Natural killer cell (primary cell): ENCODE data around the gene CRIM1. TPM values are rescaled to one million over a fixed set of nuclear protein-coding genes. Genes with fewer than 3 reads are reported as not detected.

Experiments
- ATAC-seq, 3 donors: fragments of 150-1000 bp in 2 of 3; fragments of 200-7000 bp in 1 of 3; cut with Tn5 transposase; 1 replicate in 1 of 3; 2 replicates in 2 of 3; pipeline ENCODE4 v1.10.0; 2021; ENCODE audit warnings: mild to moderate bottlenecking in 2 of 3, moderate library complexity in 2 of 3
- DNase-seq, 2 donors: peaks; one replicate each; pipeline versions ENCODE4 v3.0.0 to v3.0.0-alpha.2; 2013 to 2021; ENCODE audit warnings: mixed read lengths in 1 of 2
- H3K27ac ChIP-seq: one replicate; pipeline ENCODE4 v1.5.1; 2013; ENCODE audit warnings: mild to moderate bottlenecking, low read length
- H3K27me3 ChIP-seq: one replicate; pipeline ENCODE4 v1.6.1; 2013; ENCODE audit warnings: low read length; ENCODE audit not compliant: control insufficient read depth, insufficient read depth
- H3K36me3 ChIP-seq: one replicate; pipeline ENCODE4 v1.6.1; 2013; ENCODE audit warnings: low read length; ENCODE audit not compliant: control insufficient read depth, insufficient read depth
- H3K4me1 ChIP-seq: one replicate; pipeline ENCODE4 v1.6.1; 2013; ENCODE audit warnings: low read length; ENCODE audit not compliant: control insufficient read depth, insufficient read depth
- H3K4me3 ChIP-seq: one replicate; pipeline ENCODE4 v1.5.1; 2013; ENCODE audit warnings: low read length
- H3K9me3 ChIP-seq: one replicate; pipeline ENCODE4 v1.6.1; 2013; ENCODE audit warnings: low read length; ENCODE audit not compliant: control insufficient read depth, insufficient read depth
- H3K27ac Mint-ChIP-seq, 2 donors: one replicate each; pipeline ENCODE4 v1.8.0; 2022; ENCODE audit warnings: mild to moderate bottlenecking in 2 of 2, mixed read lengths in 2 of 2, moderate library complexity in 1 of 2
- H3K27me3 Mint-ChIP-seq, 2 donors: one replicate each; pipeline ENCODE4 v1.8.0; 2022; ENCODE audit warnings: low read depth in 2 of 2, mixed read lengths in 2 of 2
- H3K36me3 Mint-ChIP-seq: one replicate; pipeline ENCODE4 v1.8.0; 2022; ENCODE audit warnings: mixed read lengths
- H3K4me1 Mint-ChIP-seq, 2 donors: one replicate each; pipeline ENCODE4 v1.8.0; 2022; ENCODE audit warnings: mixed read lengths in 2 of 2
- H3K4me3 Mint-ChIP-seq: one replicate; pipeline ENCODE4 v1.8.0; 2022; ENCODE audit warnings: mild to moderate bottlenecking, moderate library complexity, mixed read lengths
- H3K9me3 Mint-ChIP-seq, 2 donors: one replicate each; pipeline ENCODE4 v1.8.0; 2022; ENCODE audit warnings: mixed read lengths in 2 of 2
- CTCF ChIP-seq: fragments of 200-600 bp; IDR thresholded peaks from one replicate; pipeline ENCODE4 v1.8.0; 2022; ENCODE audit warnings: antibody characterized with exemption
- WGBS: methylation state at CpG from one replicate; pipeline ENCODE4 v1.1.7; 2013; ENCODE audit warnings: missing lambda C conversion rate; ENCODE audit not compliant: insufficient coverage; 5-methylcytosine and 5-hydroxymethylcytosine counted together
- intact Hi-C: fragments of 100-400 bp; cut with micrococcal nuclease; formaldehyde crosslinking; loops from one replicate; pipeline ENCODE4 v1.14.2; 2022
- total RNA-seq, 4 donors: library from RNA; stranded (reverse); fragments of 120-200 nt in 1 of 4; gene quantifications; one replicate each; pipeline versions ENCODE4 v1.2.3 to v1.2.4, GENCODE V29; 2013 to 2022

The CRIM1 gene
- total RNA-seq, 3 donors from 2014 or later (not counting 1 experiment from before 2014, with no cell fraction given), result 19.3 to 34.1 (median 32.9) TPM

GRCh38 chr2:36369163-36369562 is 13.6 kb downstream of the CRIM1 start:
- no peaks in the 10 kb centered on the region for H3K36me3 ChIP-seq
- 100% methylated on average over 1 of the region's 1 CpG for WGBS
- no peak for TF ChIP-seq CTCF
- DNase-seq, result no peak
- no peaks in the 10 kb centered on the region for H3K9me3 Mint-ChIP-seq
- H3K4me3 Mint-ChIP-seq, result no peak overlapping the region
- no peaks in the 10 kb centered on the region for H3K27me3 ChIP-seq
- no peaks in the 10 kb centered on the region for H3K27me3 Mint-ChIP-seq
- no peak overlapping the region for H3K27ac Mint-ChIP-seq
- no peak overlapping the region for H3K27ac ChIP-seq
- H3K4me1 Mint-ChIP-seq, result peaks cover 33 to 69% of the 10 kb centered on the region in 2 donors
- H3K4me3 ChIP-seq, result no peak overlapping the region
- intact Hi-C loops, result no loop called here
- no peaks in the 10 kb centered on the region for H3K4me1 ChIP-seq
- no peaks in the 10 kb centered on the region for H3K9me3 ChIP-seq
- ATAC-seq, result no peak
- H3K36me3 Mint-ChIP-seq, result no peaks in the 10 kb centered on the region

GRCh38 chr2:36369716-36370115 is 14.1 kb downstream of the CRIM1 start:
- Mint-ChIP-seq H3K27ac (peak overlapping the region in 1 of 2 donors; percentile 22), H3K27me3 (no peaks in the 10 kb centered on the region), H3K36me3 (no peaks in the 10 kb centered on the region), H3K4me3 (no peak overlapping the region), H3K4me1 (peaks cover 33 to 72% of the 10 kb centered on the region in 2 donors), H3K9me3 (no peaks in the 10 kb centered on the region)
- no peak overlapping the region for H3K4me3 ChIP-seq
- H3K27ac ChIP-seq, result no peak overlapping the region
- 78% methylated on average over 3 of the region's 4 CpGs for WGBS
- no peaks in the 10 kb centered on the region for H3K4me1 ChIP-seq
- ATAC-seq (no peak), DNase-seq (no peak)
- no peak for TF ChIP-seq CTCF
- intact Hi-C loops, result no loop called here
- no peaks in the 10 kb centered on the region for H3K36me3 ChIP-seq
- no peaks in the 10 kb centered on the region for H3K9me3 ChIP-seq
- H3K27me3 ChIP-seq, result no peaks in the 10 kb centered on the region

- Histone ChIP-seq H3K9me3 (no peaks in the 10 kb centered on the region), H3K4me1 (no peaks in the 10 kb centered on the region), H3K27ac (no peak overlapping the region), H3K36me3 (no peaks in the 10 kb centered on the region), H3K4me3 (no peak overlapping the region), H3K27me3 (no peaks in the 10 kb centered on the region)
- no peak for TF ChIP-seq CTCF
- ATAC-seq, result no peak
- no peak for DNase-seq
- Mint-ChIP-seq H3K4me1 (peaks cover 33 to 72% of the 10 kb centered on the region in 2 donors), H3K9me3 (no peaks in the 10 kb centered on the region), H3K36me3 (no peaks in the 10 kb centered on the region), H3K4me3 (no peak overlapping the region), H3K27me3 (no peaks in the 10 kb centered on the region), H3K27ac (peak overlapping the region in 1 of 2 donors; percentile 22)
- intact Hi-C loops, result no loop called here
Observed at GRCh38 chr2:36370281-36370680, 14.7 kb downstream of the CRIM1 start.

GRCh38 chr2:36371070-36371874 is 15.7 kb downstream of the CRIM1 start:
- no peak for ATAC-seq
- no peaks in the 10 kb centered on the region for H3K36me3 Mint-ChIP-seq
- no peaks in the 10 kb centered on the region for H3K9me3 Mint-ChIP-seq
- WGBS, result 88% methylated on average over 7 of the region's 9 CpGs
- intact Hi-C loops, result no loop called here
- no peaks in the 10 kb centered on the region for H3K27me3 Mint-ChIP-seq
- no peaks in the 10 kb centered on the region for H3K36me3 ChIP-seq
- no peak for TF ChIP-seq CTCF
- no peaks in the 10 kb centered on the region for H3K27me3 ChIP-seq
- no peak overlapping the region for H3K27ac Mint-ChIP-seq
- H3K4me3 ChIP-seq, result no peak overlapping the region
- no peaks in the 10 kb centered on the region for H3K4me1 ChIP-seq
- H3K4me1 Mint-ChIP-seq, result peaks cover 36 to 75% of the 10 kb centered on the region in 2 donors
- no peak overlapping the region for H3K27ac ChIP-seq
- H3K4me3 Mint-ChIP-seq, result no peak overlapping the region
- H3K9me3 ChIP-seq, result no peaks in the 10 kb centered on the region
- no peak for DNase-seq
